Fibroblast of lung (primary cell): ENCODE data around the gene ERP44. TPM values are rescaled to one million over a fixed set of nuclear protein-coding genes. Genes with fewer than 3 reads are reported as not detected.

ENCODE experiments used
- DNase-seq, 2 donors: peaks; one replicate each; pipeline versions ENCODE4 v3.0.0 to v3.0.0-alpha.2; 2010; ENCODE audit warnings: low read depth in 2 of 2
- H2AFZ ChIP-seq: 2 replicates; pipeline ENCODE4 v1.5.1; 2012; ENCODE audit warnings: low read length, control low read depth, inconsistent platforms
- H3K27ac ChIP-seq: 2 replicates; pipeline ENCODE4 v1.5.1; 2011; ENCODE audit warnings: low read length, control low read depth; ENCODE audit not compliant: insufficient read depth
- H3K27me3 ChIP-seq: 2 replicates; pipeline ENCODE4 v1.5.1; 2011; ENCODE audit warnings: mild to moderate bottlenecking, low read length; ENCODE audit not compliant: control insufficient read depth, insufficient read depth
- H3K36me3 ChIP-seq: 2 replicates; pipeline ENCODE4 v1.5.1; 2011; ENCODE audit warnings: low read length; ENCODE audit not compliant: control insufficient read depth, insufficient read depth
- H3K4me1 ChIP-seq: 2 replicates; pipeline ENCODE4 v1.5.1; 2011; ENCODE audit warnings: low read length; ENCODE audit not compliant: control insufficient read depth, insufficient read depth; ENCODE audit errors: extremely low read depth
- H3K4me2 ChIP-seq: 2 replicates; pipeline ENCODE4 v1.5.1; 2011; ENCODE audit warnings: low read length, control low read depth; ENCODE audit not compliant: insufficient read depth; ENCODE audit errors: extremely low read depth
- H3K4me3 ChIP-seq, 4 experiments: fragments of 200-600 bp in 1 of 4; sonication (generic) in 1 of 4; replicated peaks in 1 of 4; 2 replicates each; pipeline ENCODE4 v1.5.1; 2011 to 2016; ENCODE audit warnings: low read length in 4 of 4, low read depth in 3 of 4, mild to moderate bottlenecking in 3 of 4, control low read depth in 2 of 4, inconsistent platforms in 1 of 4, mixed read lengths in 1 of 4; ENCODE audit not compliant: insufficient read depth in 1 of 4; ENCODE audit errors: control extremely low read depth in 1 of 4
- H3K79me2 ChIP-seq: 2 replicates; pipeline ENCODE4 v1.5.1; 2012; ENCODE audit warnings: mild to moderate bottlenecking, low read length, inconsistent platforms; ENCODE audit not compliant: control insufficient read depth, insufficient read depth
- H3K9ac ChIP-seq: 2 replicates; pipeline ENCODE4 v1.5.1; 2011; ENCODE audit warnings: mild to moderate bottlenecking, low read length, control low read depth; ENCODE audit not compliant: insufficient read depth
- H3K9me3 ChIP-seq: 2 replicates; pipeline ENCODE4 v1.5.1; 2012; ENCODE audit warnings: low read depth, low read length; ENCODE audit not compliant: control insufficient read depth, insufficient read depth
- H4K20me1 ChIP-seq: 2 replicates; pipeline ENCODE4 v1.5.1; 2011; ENCODE audit warnings: low read length; ENCODE audit not compliant: control insufficient read depth, insufficient read depth; ENCODE audit errors: extremely low read depth
- EZH2 ChIP-seq: IDR thresholded peaks from 2 replicates; pipeline ENCODE4 v1.5.1; 2012; ENCODE audit warnings: low read length, control low read depth, mild to moderate bottlenecking; ENCODE audit errors: missing control alignments
- polyA plus RNA-seq, 2 donors: library from polyadenylated mRNA; depleted of rRNA in 1 of 2; stranded (reverse) in 1 of 2; unstranded in 1 of 2; fragments of >200 nt; gene quantifications; 2 replicates each; pipeline ENCODE4 v1.2.1, GENCODE V29; 2011 to 2012; ENCODE audit warnings: missing spikeins in 1 of 2
- total RNA-seq: library from RNA; depleted of rRNA; stranded (reverse); fragments of >200 nt; gene quantifications from 2 replicates; pipeline ENCODE4 v1.2.1, GENCODE V29; 2014
- TF ChIP-seq, protein P1 (sequence below), 2 donors: IDR thresholded peaks in 1 of 2; conservative IDR thresholded peaks in 1 of 2; 1 replicate in 1 of 2; 2 replicates in 1 of 2; pipeline ENCODE4 v1.5.1; 2011 to 2012; ENCODE audit warnings: low read length in 2 of 2, control low read depth in 1 of 2, inconsistent platforms in 1 of 2, low read depth in 1 of 2, mild to moderate bottlenecking in 1 of 2

ERP44 gene
- total and polyA plus RNA-seq, 2 donors (not counting 1 experiment from before 2014, with no cell fraction given), result 8.6 to 24.0 TPM

DNA sequence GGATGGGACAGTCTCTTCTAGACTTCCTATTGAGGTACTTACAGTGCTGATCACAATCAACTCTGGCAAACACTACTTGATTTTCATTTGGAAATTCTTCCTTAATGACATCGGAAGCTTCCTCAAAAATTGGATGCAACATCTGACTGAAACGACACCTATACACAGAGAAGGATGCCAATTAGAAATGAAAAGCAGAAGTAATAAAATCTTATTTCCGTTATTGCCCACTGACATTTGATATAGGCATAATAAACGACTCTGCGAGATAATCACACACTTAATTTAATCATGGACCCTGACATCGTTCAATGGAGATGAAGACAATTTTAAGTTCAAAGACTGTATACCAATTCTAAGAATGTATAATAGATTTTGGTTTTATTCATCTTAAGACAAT is 46.4 kb downstream of the ERP44 start:
- Histone ChIP-seq H3K4me1 (no peaks in the 10 kb centered on the region), H3K9me3 (no peaks in the 10 kb centered on the region), H3K4me2 (no peak overlapping the region), H3K27me3 (no peaks in the 10 kb centered on the region), H3K4me3 (no peak overlapping the region), H3K9ac (no peak overlapping the region), H3K36me3 (peaks cover 2% of the 10 kb centered on the region), H3K27ac (no peak overlapping the region), H4K20me1 (no peaks in the 10 kb centered on the region), H3K79me2 (no peaks in the 10 kb centered on the region), H2AFZ (no peak overlapping the region)
- TF ChIP-seq EZH2, result no peak
- TF ChIP-seq, protein P1, sequence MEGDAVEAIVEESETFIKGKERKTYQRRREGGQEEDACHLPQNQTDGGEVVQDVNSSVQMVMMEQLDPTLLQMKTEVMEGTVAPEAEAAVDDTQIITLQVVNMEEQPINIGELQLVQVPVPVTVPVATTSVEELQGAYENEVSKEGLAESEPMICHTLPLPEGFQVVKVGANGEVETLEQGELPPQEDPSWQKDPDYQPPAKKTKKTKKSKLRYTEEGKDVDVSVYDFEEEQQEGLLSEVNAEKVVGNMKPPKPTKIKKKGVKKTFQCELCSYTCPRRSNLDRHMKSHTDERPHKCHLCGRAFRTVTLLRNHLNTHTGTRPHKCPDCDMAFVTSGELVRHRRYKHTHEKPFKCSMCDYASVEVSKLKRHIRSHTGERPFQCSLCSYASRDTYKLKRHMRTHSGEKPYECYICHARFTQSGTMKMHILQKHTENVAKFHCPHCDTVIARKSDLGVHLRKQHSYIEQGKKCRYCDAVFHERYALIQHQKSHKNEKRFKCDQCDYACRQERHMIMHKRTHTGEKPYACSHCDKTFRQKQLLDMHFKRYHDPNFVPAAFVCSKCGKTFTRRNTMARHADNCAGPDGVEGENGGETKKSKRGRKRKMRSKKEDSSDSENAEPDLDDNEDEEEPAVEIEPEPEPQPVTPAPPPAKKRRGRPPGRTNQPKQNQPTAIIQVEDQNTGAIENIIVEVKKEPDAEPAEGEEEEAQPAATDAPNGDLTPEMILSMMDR (conservative IDR thresholded peaks at IDR 0.05 in 1 of 2, IDR thresholded peaks at IDR 0.05 in 1 of 2; ENCODE audit: low read depth in 1 of 2, low read length in 2 of 2), result no peak
- no peak for DNase-seq

DNA sequence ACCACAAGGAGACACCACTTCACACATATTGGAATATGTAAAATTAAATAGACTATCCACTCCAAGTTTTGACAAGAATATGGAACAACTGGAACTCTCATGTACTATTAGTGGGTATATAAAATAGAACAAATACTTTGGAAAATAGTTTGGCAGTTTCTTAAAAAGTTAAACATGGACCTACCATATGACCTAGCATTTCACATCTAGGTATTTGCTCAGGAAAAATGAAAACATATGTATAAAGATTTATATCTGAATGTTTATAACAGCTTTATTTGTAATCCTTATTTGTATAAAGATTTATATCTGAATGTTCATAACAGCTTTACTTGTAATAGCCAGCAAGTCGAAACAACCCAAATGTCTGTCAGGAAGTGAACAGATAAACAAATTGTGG is 49.2 kb downstream of the ERP44 start:
- H3K36me3 ChIP-seq, result peaks cover 2% of the 10 kb centered on the region
- no peak overlapping the region for H3K4me3 ChIP-seq
- no peak overlapping the region for H2AFZ ChIP-seq
- H3K4me1 ChIP-seq, result no peaks in the 10 kb centered on the region
- no peaks in the 10 kb centered on the region for H3K9me3 ChIP-seq
- H3K27me3 ChIP-seq, result no peaks in the 10 kb centered on the region
- H4K20me1 ChIP-seq, result no peaks in the 10 kb centered on the region
- no peak overlapping the region for H3K9ac ChIP-seq
- H3K4me2 ChIP-seq, result no peak overlapping the region
- H3K79me2 ChIP-seq, result no peaks in the 10 kb centered on the region
- no peak overlapping the region for H3K27ac ChIP-seq
- no peak for DNase-seq
- TF ChIP-seq, protein P1 (conservative IDR thresholded peaks at IDR 0.05 in 1 of 2, IDR thresholded peaks at IDR 0.05 in 1 of 2; ENCODE audit: low read depth in 1 of 2, low read length in 2 of 2), result no peak
- no peak for TF ChIP-seq EZH2

DNA sequence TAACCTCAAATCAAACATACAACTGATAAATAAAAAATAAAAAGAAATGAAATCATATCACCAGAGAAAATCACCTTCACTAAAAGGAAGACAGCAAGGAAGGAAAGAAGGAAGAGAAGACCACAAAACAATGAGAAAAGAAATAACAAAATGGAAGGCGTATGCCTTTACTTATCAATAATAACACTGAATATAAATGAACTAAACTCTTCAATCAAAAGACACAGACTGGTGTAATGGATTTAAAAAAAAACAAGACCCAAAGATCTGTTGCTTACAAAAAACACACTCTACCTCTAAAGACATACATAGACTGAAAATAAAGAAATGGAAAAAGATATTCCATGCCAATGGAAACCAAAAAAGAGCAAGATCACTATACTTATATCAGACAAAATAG is 60.3 kb downstream of the ERP44 start:
- H3K79me2 ChIP-seq, result no peaks in the 10 kb centered on the region
- TF ChIP-seq, protein P1 (conservative IDR thresholded peaks at IDR 0.05 in 1 of 2, IDR thresholded peaks at IDR 0.05 in 1 of 2; ENCODE audit: low read depth in 1 of 2, low read length in 2 of 2), result no peak
- TF ChIP-seq EZH2, result no peak

More for the DNA sequence above, 60.3 kb downstream of the ERP44 start:
- Histone ChIP-seq H3K4me2 (no peak overlapping the region), H3K27me3 (no peaks in the 10 kb centered on the region), H3K9me3 (no peaks in the 10 kb centered on the region), H3K9ac (no peak overlapping the region), H2AFZ (no peak overlapping the region), H4K20me1 (no peaks in the 10 kb centered on the region), H3K36me3 (no peaks in the 10 kb centered on the region), H3K4me1 (no peaks in the 10 kb centered on the region), H3K27ac (no peak overlapping the region), H3K4me3 (no peak overlapping the region)
- DNase-seq, result no peak
